H1 (cell line): Measurements from ENCODE around the gene PRAMEF5. TPM values are rescaled to one million over a fixed set of nuclear protein-coding genes. Genes with fewer than 3 reads are reported as not detected.

ENCODE experiments used
- CTCF ChIA-PET: fragments of 300-600 bp; sonication (Branson Sonifier 250); formaldehyde crosslinking; loops from one replicate; lab custom pipeline; 2021; ENCODE audit not compliant: partially characterized antibody; lab: Charles Lee
- POLR2A ChIA-PET: fragments of 300-600 bp; sonication (Branson Sonifier 250); formaldehyde crosslinking; loops from one replicate; lab custom pipeline; 2021; ENCODE audit warnings: inconsistent platforms; ENCODE audit not compliant: partially characterized antibody; lab: Charles Lee
- DNase-seq, 2 experiments: peaks; one replicate each; pipeline versions ENCODE4 v3.0.0 to v3.0.0-alpha.2; 2010 to 2022; ENCODE audit warnings: low spot score in 2 of 2, low read depth in 1 of 2, mixed read lengths in 1 of 2
- FAIRE-seq: peaks from 2 replicates; lab custom pipeline; 2011; peaks lifted over from hg19 to GRCh38; lab: Jason Lieb, UNC
- H2AFZ ChIP-seq: 2 replicates; pipeline ENCODE4 v1.8.1; 2012; ENCODE audit warnings: low read length, inconsistent platforms
- H2AK5ac ChIP-seq: 2 replicates; pipeline ENCODE4 v1.6.1; 2013; ENCODE audit warnings: low read depth, low read length
- H2BK120ac ChIP-seq: replicated peaks from 2 replicates; pipeline ENCODE3; 2013; ENCODE audit warnings: low read depth, low read length, inconsistent platforms
- H2BK12ac ChIP-seq: 2 replicates; pipeline ENCODE4 v1.6.1; 2013; ENCODE audit warnings: low read depth, low read length
- H2BK15ac ChIP-seq: 2 replicates; pipeline ENCODE4 v1.6.1; 2013; ENCODE audit warnings: low read length
- H2BK20ac ChIP-seq: 2 replicates; pipeline ENCODE4 v1.6.1; 2013; ENCODE audit warnings: low read length
- H2BK5ac ChIP-seq: 2 replicates; pipeline ENCODE4 v1.6.1; 2013; ENCODE audit warnings: low read depth, low read length
- H3K14ac ChIP-seq: 2 replicates; pipeline ENCODE4 v1.6.1; 2013; ENCODE audit warnings: inconsistent platforms; ENCODE audit not compliant: insufficient read length
- H3K18ac ChIP-seq: 2 replicates; pipeline ENCODE4 v1.6.1; 2013; ENCODE audit warnings: low read length; ENCODE audit errors: extremely low read depth
- H3K23ac ChIP-seq: 2 replicates; pipeline ENCODE4 v1.6.1; 2013; ENCODE audit warnings: inconsistent platforms; ENCODE audit not compliant: insufficient read length
- H3K23me2 ChIP-seq: 2 replicates; pipeline ENCODE4 v1.6.1; 2013; ENCODE audit warnings: low read depth, low read length
- H3K27ac ChIP-seq: 2 replicates; pipeline ENCODE4 v1.6.1; 2011; ENCODE audit warnings: low read depth, low read length, inconsistent platforms
- H3K27me3 ChIP-seq, 4 experiments: replicated peaks in 1 of 4; 1 replicate in 1 of 4; 2 replicates in 3 of 4; pipeline versions ENCODE4 v1.6.1 to v1.8.1; 2011 to 2013; ENCODE audit warnings: low read length in 3 of 4, mild to moderate bottlenecking in 3 of 4, inconsistent platforms in 2 of 4, mixed read lengths in 2 of 4, moderate library complexity in 1 of 4; ENCODE audit not compliant: control insufficient read depth in 3 of 4, insufficient read depth in 3 of 4; ENCODE audit errors: extremely low read depth in 1 of 4
- H3K36me3 ChIP-seq, 4 experiments: 2 replicates each; pipeline versions ENCODE4 v1.6.1 to v1.8.1; 2011 to 2013; ENCODE audit warnings: mild to moderate bottlenecking in 4 of 4, low read length in 3 of 4, moderate library complexity in 2 of 4, control low read depth in 1 of 4, inconsistent platforms in 1 of 4; ENCODE audit not compliant: insufficient read depth in 4 of 4, control insufficient read depth in 2 of 4
- H3K4ac ChIP-seq: replicated peaks from 2 replicates; pipeline ENCODE3; 2013; ENCODE audit warnings: low read length, low read depth, mixed read lengths, inconsistent platforms; ENCODE audit not compliant: insufficient read length
- H3K4me1 ChIP-seq, 4 experiments: replicated peaks in 1 of 4; 1 replicate in 1 of 4; 2 replicates in 3 of 4; pipeline versions ENCODE4 v1.6.1 to v1.8.1; 2011 to 2013; ENCODE audit warnings: low read length in 3 of 4, inconsistent platforms in 2 of 4, mixed read lengths in 1 of 4; ENCODE audit not compliant: insufficient read depth in 4 of 4, control insufficient read depth in 3 of 4
- H3K4me2 ChIP-seq, 2 experiments: 2 replicates each; pipeline versions ENCODE4 v1.6.1 to v1.8.1; 2011 to 2013; ENCODE audit warnings: low read depth in 2 of 2, low read length in 2 of 2, control low read depth in 1 of 2, inconsistent platforms in 1 of 2, mild to moderate bottlenecking in 1 of 2; ENCODE audit not compliant: insufficient read depth in 1 of 2
- H3K4me3 ChIP-seq, 4 experiments: fragments of 200-600, 300-600 bp in 1 of 4; sonication (generic), shearing (Covaris generic), sonication (Bioruptor Twin) in 1 of 4; 2 replicates each; pipeline versions ENCODE4 v1.5.1 to v1.8.1; 2011 to 2016; ENCODE audit warnings: low read length in 4 of 4, low read depth in 3 of 4, control low read depth in 2 of 4, inconsistent platforms in 2 of 4, mild to moderate bottlenecking in 2 of 4, mixed read lengths in 1 of 4, moderate library complexity in 1 of 4; ENCODE audit not compliant: insufficient read depth in 2 of 4; ENCODE audit errors: extremely low read depth in 1 of 4
- H3K56ac ChIP-seq: replicated peaks from 2 replicates; pipeline ENCODE3; 2013; ENCODE audit warnings: low read depth, mild to moderate bottlenecking, mixed read lengths, low read length, inconsistent platforms; ENCODE audit not compliant: insufficient read length
- H3K79me1 ChIP-seq: 2 replicates; pipeline ENCODE4 v1.6.1; 2013; ENCODE audit warnings: low read depth, low read length, control low read depth
- H3K79me2 ChIP-seq, 2 experiments: 2 replicates each; pipeline versions ENCODE4 v1.6.1 to v1.8.1; 2012 to 2013; ENCODE audit warnings: low read length in 2 of 2, mild to moderate bottlenecking in 2 of 2, inconsistent platforms in 1 of 2; ENCODE audit not compliant: insufficient read depth in 2 of 2, control insufficient read depth in 1 of 2
- H3K9ac ChIP-seq, 4 experiments: replicated peaks in 1 of 4; 1 replicate in 1 of 4; 2 replicates in 3 of 4; pipeline versions ENCODE4 v1.6.1 to v1.8.1; 2011 to 2013; ENCODE audit warnings: low read depth in 3 of 4, low read length in 3 of 4, control low read depth in 2 of 4, mild to moderate bottlenecking in 2 of 4, moderate library complexity in 2 of 4, inconsistent platforms in 1 of 4; ENCODE audit errors: extremely low read depth in 1 of 4
- H3K9me3 ChIP-seq, 2 experiments: 2 replicates each; pipeline versions ENCODE4 v1.6.1 to v1.8.1; 2012 to 2013; ENCODE audit warnings: mild to moderate bottlenecking in 2 of 2, moderate library complexity in 2 of 2, control low read depth in 1 of 2, inconsistent platforms in 1 of 2, low read depth in 1 of 2, low read length in 1 of 2, mixed read lengths in 1 of 2; ENCODE audit not compliant: insufficient read depth in 2 of 2
- H4K20me1 ChIP-seq, 2 experiments: replicated peaks in 1 of 2; 2 replicates each; pipeline versions ENCODE3 to v1.8.1; 2011 to 2013; ENCODE audit warnings: inconsistent platforms in 2 of 2, low read length in 2 of 2, mild to moderate bottlenecking in 1 of 2; ENCODE audit not compliant: insufficient read depth in 2 of 2, control insufficient read depth in 1 of 2
- H4K5ac ChIP-seq: 2 replicates; pipeline ENCODE4 v1.6.1; 2013; ENCODE audit warnings: low read length, low read depth, mixed read lengths, inconsistent platforms; ENCODE audit not compliant: insufficient read length
- H4K8ac ChIP-seq: 2 replicates; pipeline ENCODE4 v1.8.0; 2013; ENCODE audit warnings: mild to moderate bottlenecking, moderate library complexity, low read length, inconsistent platforms; ENCODE audit not compliant: insufficient read depth; ENCODE audit errors: extremely low read depth
- H4K91ac ChIP-seq: replicated peaks from 2 replicates; pipeline ENCODE3; 2013; ENCODE audit warnings: low read length, mixed read lengths, inconsistent platforms; ENCODE audit not compliant: insufficient read length
- CTCF ChIP-seq, 3 experiments: IDR thresholded peaks; 1 replicate in 2 of 3; 2 replicates in 1 of 3; pipeline versions ENCODE4 v1.5.1 to v1.6.1; 2011; ENCODE audit warnings: low read length in 3 of 3, mild to moderate bottlenecking in 3 of 3, inconsistent platforms in 2 of 3, low read depth in 1 of 3, moderate library complexity in 1 of 3; ENCODE audit not compliant: insufficient read depth in 1 of 3; ENCODE audit errors: control extremely low read depth in 1 of 3
- KDM4A ChIP-seq: IDR thresholded peaks from one replicate; pipeline ENCODE4 v1.7.1; 2012; ENCODE audit warnings: low read depth, mild to moderate bottlenecking, moderate library complexity, low read length, inconsistent platforms; ENCODE audit not compliant: severe bottlenecking
- NRF1 ChIP-seq: IDR thresholded peaks from 2 replicates; pipeline ENCODE4 v1.6.1; 2011; ENCODE audit warnings: mild to moderate bottlenecking, low read depth, low read length, improper control_type of control experiment
- WGBS, 2 experiments: shearing (Covaris generic) in 1 of 2; methylation state at CpG; one replicate each; pipeline versions ENCODE4 v1.1.6 to v1.1.7; 2013 to 2015; ENCODE audit warnings: low lambda C conversion rate in 2 of 2, mixed read lengths in 2 of 2, inconsistent platforms in 1 of 2, low coverage in 1 of 2, missing lambda C conversion rate in 1 of 2; ENCODE audit not compliant: insufficient replicate concordance in 2 of 2, insufficient coverage in 1 of 2, insufficient read length in 1 of 2; ENCODE audit errors: extremely low coverage in 1 of 2, missing lambda C conversion rate in 1 of 2; 5-methylcytosine and 5-hydroxymethylcytosine counted together
- polyA plus RNA-seq, 7 experiments: library from polyadenylated mRNA; depleted of rRNA in 3 of 7; stranded (reverse) in 5 of 7; unstranded in 2 of 7; fragments of >200 nt in 5 of 7; fragments of 200-250 nt in 2 of 7; gene quantifications; 1 replicate in 5 of 7; 2 replicates in 1 of 7; 4 replicates in 1 of 7; pipeline versions ENCODE4 v1.2.1 to v1.2.3, GENCODE V29; 2011 to 2013; ENCODE audit warnings: missing spikeins in 2 of 7, mixed read lengths in 2 of 7
- total RNA-seq: library from RNA; stranded (reverse); fragmentation: NEBNext Ultra II Directional; extraction: Animal tissue kit (Norgen Biotek cat#: 25700); gene quantifications from 2 replicates; pipeline ENCODE4 v1.2.1, GENCODE V29; 2021

The PRAMEF5 gene
- total and polyA plus RNA-seq, 2 of the 8 experiments (the other 6 are each of a cell fraction or from before 2014, with no cell fraction given): not detected

GRCh38 chr1:13228343-13228781 is 25.6 kb upstream of the PRAMEF5 start:
- H3K23ac ChIP-seq: no peak overlapping the region
- no peaks in the 10 kb centered on the region for H3K79me1 ChIP-seq
- H4K8ac ChIP-seq: no peak overlapping the region
- no peak overlapping the region for H2BK12ac ChIP-seq
- no peak overlapping the region for H2AK5ac ChIP-seq
- 80% methylated on average over 7 of the region's 7 CpGs; no CpG with 5 or more reads in 1 of the 2 experiments for WGBS, 2 experiments
- no peak overlapping the region for H3K4me2 ChIP-seq
- H3K27ac ChIP-seq: no peak overlapping the region
- no peak overlapping the region for H2BK120ac ChIP-seq
- no peaks in the 10 kb centered on the region for H3K4me1 ChIP-seq
- H3K9me3 ChIP-seq: peaks cover 53 to 70% of the 10 kb centered on the region in 2 experiments
- TF ChIP-seq KDM4A (no peak), NRF1 (no peak), CTCF (IDR thresholded peaks at IDR 0.05; ENCODE audit: control extremely low read depth in 1 of 3, insufficient read depth in 1 of 3, low read depth in 1 of 3, low read length in 3 of 3) (peak in 2 of 3 experiments; percentile 40; a peak in 2 of 4 replicates)
- TF ChIP-seq, all 59 proteins: peak for 1
- no peak for DNase-seq
- Histone ChIP-seq H2AFZ (no peak overlapping the region), H3K79me2 (no peaks in the 10 kb centered on the region), H3K14ac (no peak overlapping the region), H2BK5ac (no peak overlapping the region), H3K23me2 (no peaks in the 10 kb centered on the region), H4K5ac (no peak overlapping the region), H2BK20ac (no peak overlapping the region), H3K18ac (no peak overlapping the region), H2BK15ac (no peak overlapping the region), H3K4me3 (no peak overlapping the region), H3K27me3 (no peaks in the 10 kb centered on the region), H3K56ac (no peak overlapping the region), H4K91ac (no peak overlapping the region), H3K4ac (no peak overlapping the region), H3K9ac (no peak overlapping the region), H4K20me1 (no peaks in the 10 kb centered on the region), H3K36me3 (no peaks in the 10 kb centered on the region)
- ChIA-PET CTCF (interaction anchor here (0.6 kb wide), 1 partner anchor 160 kb away, joined by 3 read pairs; no protein-coding TSS in a partner anchor), POLR2A (no interaction called here)
- FAIRE-seq: no peak
